Neuronal stem cell (in vitro differentiated cells): Measurements from ENCODE around the gene RBMS3.

Experiments
- DNase-seq: peaks from one replicate; pipeline ENCODE4 v3.0.0-alpha.2; 2013; ENCODE audit warnings: low spot score
- H2AFZ ChIP-seq: one replicate; pipeline ENCODE4 v1.6.1; 2013; ENCODE audit warnings: mild to moderate bottlenecking, low read length, inconsistent platforms
- H2AK5ac ChIP-seq: 2 replicates; pipeline ENCODE4 v1.6.1; 2013; ENCODE audit warnings: low read depth, mild to moderate bottlenecking, inconsistent platforms, low read length, moderate library complexity, mixed read lengths
- H2BK120ac ChIP-seq: 2 replicates; pipeline ENCODE4 v1.6.1; 2013; ENCODE audit warnings: low read depth, mild to moderate bottlenecking, inconsistent platforms, low read length, moderate library complexity, mixed read lengths
- H2BK12ac ChIP-seq: one replicate; pipeline ENCODE4 v1.6.1; 2013; ENCODE audit warnings: low read length, inconsistent platforms
- H2BK15ac ChIP-seq: 2 replicates; pipeline ENCODE4 v1.6.1; 2013; ENCODE audit warnings: mild to moderate bottlenecking, low read length, inconsistent platforms, mixed read lengths
- H2BK5ac ChIP-seq: one replicate; pipeline ENCODE4 v1.6.1; 2013; ENCODE audit warnings: inconsistent platforms, mild to moderate bottlenecking, low read length, moderate library complexity
- H3K14ac ChIP-seq: one replicate; pipeline ENCODE4 v1.6.1; 2013; ENCODE audit warnings: low read length, inconsistent platforms
- H3K18ac ChIP-seq: 2 replicates; pipeline ENCODE4 v1.6.1; 2013; ENCODE audit warnings: low read length, inconsistent platforms
- H3K23ac ChIP-seq: 2 replicates; pipeline ENCODE4 v1.6.1; 2013; ENCODE audit warnings: low read depth, mild to moderate bottlenecking, mixed read lengths, low read length, inconsistent platforms; ENCODE audit not compliant: poor library complexity
- H3K27ac ChIP-seq: replicated peaks from 3 replicates; pipeline ENCODE4 v1.5.1; 2013; ENCODE audit warnings: low read length, inconsistent platforms
- H3K27me3 ChIP-seq, 3 experiments: 2 replicates each; pipeline ENCODE4 v1.6.1; 2013; ENCODE audit warnings: low read length in 3 of 3, mild to moderate bottlenecking in 2 of 3, inconsistent platforms in 1 of 3, low read depth in 1 of 3, mixed read lengths in 1 of 3, moderate library complexity in 1 of 3; ENCODE audit not compliant: control insufficient read depth in 3 of 3, insufficient read depth in 3 of 3
- H3K36me3 ChIP-seq, 2 donors: replicated peaks in 1 of 2; 2 replicates each; pipeline ENCODE4 v1.6.1; 2013; ENCODE audit warnings: low read length in 2 of 2; ENCODE audit not compliant: control insufficient read depth in 2 of 2, insufficient read depth in 2 of 2
- H3K4ac ChIP-seq: 2 replicates; pipeline ENCODE4 v1.6.1; 2013; ENCODE audit warnings: inconsistent platforms, mild to moderate bottlenecking, low read length, moderate library complexity
- H3K4me1 ChIP-seq, 2 donors: 1 replicate in 1 of 2; 2 replicates in 1 of 2; pipeline ENCODE4 v1.6.1; 2013; ENCODE audit warnings: low read length in 2 of 2, low read depth in 1 of 2; ENCODE audit not compliant: control insufficient read depth in 2 of 2, insufficient read depth in 1 of 2
- H3K4me2 ChIP-seq: one replicate; pipeline ENCODE4 v1.6.1; 2013; ENCODE audit warnings: mild to moderate bottlenecking, low read length, inconsistent platforms; ENCODE audit not compliant: insufficient read depth, poor library complexity, severe bottlenecking
- H3K4me3 ChIP-seq, 2 donors: 2 replicates each; pipeline ENCODE4 v1.5.1; 2013; ENCODE audit warnings: low read length in 2 of 2, mild to moderate bottlenecking in 2 of 2, inconsistent platforms in 1 of 2, moderate library complexity in 1 of 2
- H3K79me1 ChIP-seq: one replicate; pipeline ENCODE4 v1.6.1; 2013; ENCODE audit warnings: low read depth, mild to moderate bottlenecking, inconsistent platforms, low read length, moderate library complexity
- H3K9ac ChIP-seq: one replicate; pipeline ENCODE4 v1.6.1; 2013; ENCODE audit warnings: mild to moderate bottlenecking, low read depth, low read length, inconsistent platforms; ENCODE audit not compliant: poor library complexity
- H3K9me3 ChIP-seq, 2 donors: replicated peaks in 1 of 2; 2 replicates each; pipeline versions ENCODE3 to v1.6.1; 2013; ENCODE audit warnings: low read length in 2 of 2, mild to moderate bottlenecking in 2 of 2, inconsistent platforms in 1 of 2, low read depth in 1 of 2, mixed read lengths in 1 of 2, moderate library complexity in 1 of 2; ENCODE audit not compliant: control insufficient read depth in 2 of 2, insufficient read depth in 1 of 2
- H4K8ac ChIP-seq: one replicate; pipeline ENCODE4 v1.6.1; 2013; ENCODE audit warnings: low read depth, mild to moderate bottlenecking, inconsistent platforms, low read length, moderate library complexity
- H4K91ac ChIP-seq: one replicate; pipeline ENCODE4 v1.6.1; 2013; ENCODE audit warnings: low read length, low read depth, mild to moderate bottlenecking, inconsistent platforms; ENCODE audit not compliant: poor library complexity
- WGBS, 2 donors: extraction: QIAGEN DNeasy Blood & Tissue Kit; methylation state at CpG; one replicate each; pipeline ENCODE4 v1.1.7; 2013; ENCODE audit warnings: missing lambda C conversion rate in 2 of 2, mixed read lengths in 1 of 2; ENCODE audit not compliant: insufficient read length in 2 of 2, insufficient replicate concordance in 1 of 2; ENCODE audit errors: extremely low coverage in 2 of 2; 5-methylcytosine and 5-hydroxymethylcytosine counted together

RBMS3 gene

DNA sequence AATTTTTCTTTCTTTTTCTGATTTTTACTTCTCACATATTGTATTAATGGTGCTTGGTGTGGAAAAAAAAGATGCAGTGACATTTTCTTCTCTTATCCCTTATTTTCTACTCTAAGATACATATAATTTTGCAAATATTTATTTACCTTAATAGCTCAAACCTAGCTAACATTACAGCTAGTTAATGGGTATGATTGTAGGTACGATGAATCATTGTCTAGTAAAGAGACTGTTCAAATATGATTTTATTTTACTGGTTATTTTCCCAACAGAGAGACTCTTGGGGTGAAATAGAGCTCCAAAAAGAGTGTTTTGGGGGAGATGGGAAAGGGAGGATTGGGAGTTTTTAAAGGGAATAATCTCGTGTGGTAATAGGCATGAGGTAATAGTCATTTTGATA lies 206.0 kb downstream of the RBMS3 start:
- Histone ChIP-seq H3K23ac (no peak overlapping the region), H2AFZ (no peak overlapping the region), H3K27ac (no peak overlapping the region), H3K4me2 (no peak overlapping the region), H3K27me3 (no peaks in the 10 kb centered on the region), H4K91ac (no peak overlapping the region), H3K4ac (no peak overlapping the region), H2BK15ac (no peak overlapping the region), H3K4me3 (no peak overlapping the region), H3K36me3 (no peaks in the 10 kb centered on the region), H4K8ac (no peak overlapping the region), H3K79me1 (no peaks in the 10 kb centered on the region), H3K4me1 (no peaks in the 10 kb centered on the region), H3K9me3 (no peaks in the 10 kb centered on the region), H2BK120ac (no peak overlapping the region), H2AK5ac (no peak overlapping the region), H3K9ac (no peak overlapping the region), H2BK5ac (no peak overlapping the region), H2BK12ac (no peak overlapping the region), H3K14ac (no peak overlapping the region), H3K18ac (no peak overlapping the region)
- DNase-seq: no peak
- WGBS, 2 donors: 100% methylated on average over 1 of the region's 2 CpGs; no CpG with 5 or more reads in 1 of the 2 donors

DNA sequence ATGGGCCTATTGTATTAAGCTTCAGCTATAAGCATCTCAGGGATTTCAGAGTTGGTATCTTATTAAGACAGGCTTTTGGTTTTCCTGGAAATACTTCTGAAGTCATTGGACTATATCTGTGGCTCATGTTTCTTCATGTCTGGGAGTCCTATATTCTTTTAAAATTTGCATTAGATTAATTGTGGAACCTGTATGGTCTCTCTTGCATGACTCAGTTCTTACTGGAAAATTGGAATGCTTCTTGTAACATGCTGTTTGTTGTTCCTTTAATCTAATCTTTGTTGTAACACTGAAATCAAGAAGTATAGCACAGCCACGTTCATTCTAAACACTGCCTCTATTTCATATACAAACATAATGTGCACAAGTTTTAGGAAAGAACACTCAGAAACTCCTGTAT lies 208.1 kb downstream of the RBMS3 start:
- H2BK120ac ChIP-seq: no peak overlapping the region
- H3K4me3 ChIP-seq: no peak overlapping the region
- H2BK12ac ChIP-seq: no peak overlapping the region
- H4K8ac ChIP-seq: no peak overlapping the region
- H3K27me3 ChIP-seq: no peaks in the 10 kb centered on the region
- no peak overlapping the region for H3K4me2 ChIP-seq
- no peaks in the 10 kb centered on the region for H3K79me1 ChIP-seq
- H2AFZ ChIP-seq: no peak overlapping the region
- H3K36me3 ChIP-seq: no peaks in the 10 kb centered on the region
- no peak overlapping the region for H3K18ac ChIP-seq
- WGBS, 2 donors: no CpG with 5 or more reads among the region's 1 CpG
- DNase-seq: no peak
- H3K9ac ChIP-seq: no peak overlapping the region
- H3K27ac ChIP-seq: no peak overlapping the region
- H4K91ac ChIP-seq: no peak overlapping the region
- H3K23ac ChIP-seq: no peak overlapping the region
- H3K4me1 ChIP-seq: no peaks in the 10 kb centered on the region
- no peak overlapping the region for H3K4ac ChIP-seq
- no peaks in the 10 kb centered on the region for H3K9me3 ChIP-seq
- H2BK15ac ChIP-seq: no peak overlapping the region
- no peak overlapping the region for H2BK5ac ChIP-seq
- no peak overlapping the region for H2AK5ac ChIP-seq
- no peak overlapping the region for H3K14ac ChIP-seq

DNA sequence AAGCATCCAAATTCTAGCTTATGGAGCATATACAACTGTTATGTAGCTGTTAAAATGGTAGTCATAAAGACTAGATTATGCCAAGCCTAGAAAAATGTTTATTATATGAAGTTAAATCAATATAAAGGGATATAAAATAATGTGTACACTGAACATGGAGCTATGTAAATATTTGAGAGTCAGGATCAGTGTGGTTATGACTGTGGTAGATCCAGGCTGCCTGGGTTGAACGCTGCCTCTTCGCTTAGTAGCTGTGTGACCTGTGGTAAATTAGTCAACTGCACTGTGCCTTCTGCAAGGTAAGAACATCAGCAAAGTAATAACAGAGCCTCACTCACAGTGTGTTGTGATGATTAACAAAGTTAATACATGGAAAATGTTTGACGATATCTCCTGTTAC lies 212.2 kb downstream of the RBMS3 start:
- no peak overlapping the region for H3K18ac ChIP-seq
- no peak overlapping the region for H2BK120ac ChIP-seq
- H4K91ac ChIP-seq: no peak overlapping the region
- no peak overlapping the region for H3K27ac ChIP-seq
- H3K9me3 ChIP-seq: no peaks in the 10 kb centered on the region
- H4K8ac ChIP-seq: no peak overlapping the region
- no peaks in the 10 kb centered on the region for H3K79me1 ChIP-seq
- H3K23ac ChIP-seq: no peak overlapping the region
- H2AK5ac ChIP-seq: no peak overlapping the region
- no peak overlapping the region for H3K4me3 ChIP-seq
- H2BK12ac ChIP-seq: no peak overlapping the region
- no peak for DNase-seq
- no peak overlapping the region for H3K9ac ChIP-seq
- H3K4ac ChIP-seq: no peak overlapping the region
- H3K4me2 ChIP-seq: no peak overlapping the region
- H2BK5ac ChIP-seq: no peak overlapping the region
- no peak overlapping the region for H2AFZ ChIP-seq
- no peaks in the 10 kb centered on the region for H3K27me3 ChIP-seq
- no peak overlapping the region for H2BK15ac ChIP-seq
- no CpG with 5 or more reads among the region's 3 CpGs for WGBS, 2 donors
- no peaks in the 10 kb centered on the region for H3K36me3 ChIP-seq
- H3K14ac ChIP-seq: no peak overlapping the region
- no peaks in the 10 kb centered on the region for H3K4me1 ChIP-seq

DNA sequence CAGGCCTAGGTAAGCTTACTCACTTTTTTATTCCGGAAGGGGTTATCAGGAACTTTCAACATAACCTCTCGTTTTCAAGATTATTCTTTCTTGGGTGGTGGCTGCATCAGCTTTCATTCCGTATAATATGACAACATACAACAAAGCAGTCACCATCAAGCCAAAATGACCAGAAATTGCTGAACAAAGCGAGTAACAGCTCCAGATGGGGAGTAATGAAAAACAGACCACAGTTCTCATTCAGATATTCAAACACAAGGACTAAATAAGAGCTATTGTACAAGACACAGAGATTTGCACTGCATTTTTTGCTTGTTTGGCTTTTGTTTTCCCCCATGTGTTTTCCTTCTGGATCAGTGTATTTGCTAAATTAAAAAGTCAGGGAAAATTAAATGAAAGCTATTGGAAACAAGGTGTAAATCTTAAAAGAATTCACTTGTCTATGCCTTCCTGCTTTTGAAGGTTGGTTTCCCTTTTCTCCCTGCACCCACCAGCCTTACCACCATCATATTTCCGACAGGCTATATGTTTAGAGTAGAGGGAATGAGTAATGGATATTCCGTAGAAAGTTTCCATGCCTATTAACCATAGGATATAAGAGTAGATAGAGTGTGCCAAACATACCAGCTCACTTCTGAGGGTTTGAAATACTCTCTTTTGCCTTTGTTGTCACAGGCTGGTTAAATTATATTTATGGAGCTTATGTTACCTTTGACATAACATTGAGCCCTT lies 213.6 kb downstream of the RBMS3 start:
- no peak overlapping the region for H2BK120ac ChIP-seq
- no peak for DNase-seq
- WGBS, 2 donors: no CpG with 5 or more reads among the region's 6 CpGs
- no peak overlapping the region for H3K9ac ChIP-seq
- no peak overlapping the region for H3K27ac ChIP-seq
- H3K4me2 ChIP-seq: no peak overlapping the region
- H3K4me3 ChIP-seq: no peak overlapping the region
- H2AFZ ChIP-seq: peak overlapping the region; percentile 11
- no peak overlapping the region for H4K91ac ChIP-seq
- no peaks in the 10 kb centered on the region for H3K9me3 ChIP-seq
- no peaks in the 10 kb centered on the region for H3K27me3 ChIP-seq
- H4K8ac ChIP-seq: no peak overlapping the region
- no peak overlapping the region for H3K23ac ChIP-seq
- no peak overlapping the region for H3K4ac ChIP-seq
- H3K18ac ChIP-seq: no peak overlapping the region
- H2BK15ac ChIP-seq: no peak overlapping the region
- no peaks in the 10 kb centered on the region for H3K36me3 ChIP-seq
- no peak overlapping the region for H2AK5ac ChIP-seq
- no peak overlapping the region for H3K14ac ChIP-seq
- H2BK5ac ChIP-seq: no peak overlapping the region
- H2BK12ac ChIP-seq: no peak overlapping the region
- H3K79me1 ChIP-seq: no peaks in the 10 kb centered on the region
- H3K4me1 ChIP-seq: no peaks in the 10 kb centered on the region
